ENCODE data around the gene GPR55.
"Not testable (repeated sequence)": the region's sequence is repeated elsewhere in the genome, so short reads cannot be mapped to it uniquely, and the experiment has no call there.

Gene GPR55

GRCh38 chr2:230950874-230951339, 25.9 kb upstream of the GPR55 start:
- DNase-seq, result no peak

GRCh38 chr2:230949966-230950873, 25.2 kb upstream of the GPR55 start:
- no peak for DNase-seq

- DNase-seq, result peak; percentile 47
These were observed 22.9 kb upstream of the GPR55 start for GRCh38 chr2:230947908-230948365.

- DNase-seq, result no peak
These were observed 22.2 kb upstream of the GPR55 start for GRCh38 chr2:230947235-230947576.

GRCh38 chr2:230946429-230947234, 21.6 kb upstream of the GPR55 start:
- no peak for DNase-seq

- no peak for DNase-seq
These were observed 19.8 kb upstream of the GPR55 start for GRCh38 chr2:230944757-230945372.

- no peak for DNase-seq
These were observed 19.1 kb upstream of the GPR55 start for GRCh38 chr2:230944123-230944653.

GRCh38 chr2:230942920-230943896, 18.2 kb upstream of the GPR55 start:
- DNase-seq, result peak; percentile 86

- DNase-seq, result no peak
These were observed 17.3 kb upstream of the GPR55 start for GRCh38 chr2:230942371-230942770.

- DNase-seq, result no peak
These were observed 16.4 kb upstream of the GPR55 start for GRCh38 chr2:230941202-230942180.

GRCh38 chr2:230940471-230940815, 15.4 kb upstream of the GPR55 start:
- no peak for DNase-seq

- no peak for DNase-seq
These were observed 14.8 kb upstream of the GPR55 start for GRCh38 chr2:230939691-230940470.

- DNase-seq, result no peak
These were observed 14.1 kb upstream of the GPR55 start for GRCh38 chr2:230939066-230939591.

GRCh38 chr2:230938516-230939065, 13.5 kb upstream of the GPR55 start:
- no peak for DNase-seq

GRCh38 chr2:230938098-230938497, 13.1 kb upstream of the GPR55 start:
- DNase-seq, result peak; percentile 29

GRCh38 chr2:230937362-230937761, 12.3 kb upstream of the GPR55 start:
- no peak for DNase-seq

- DNase-seq, result not testable (repeated sequence)
These were observed 11.2 kb upstream of the GPR55 start for GRCh38 chr2:230936243-230936642.

GRCh38 chr2:230935130-230935430, 10.0 kb upstream of the GPR55 start:
- no peak for DNase-seq
